Measurements from ENCODE around the gene TACR2.

TACR2 gene

GRCh38 chr10:69418052-69418752 lies 1.5 kb upstream of the TACR2 start:
- no peak for DNase-seq

DNA sequence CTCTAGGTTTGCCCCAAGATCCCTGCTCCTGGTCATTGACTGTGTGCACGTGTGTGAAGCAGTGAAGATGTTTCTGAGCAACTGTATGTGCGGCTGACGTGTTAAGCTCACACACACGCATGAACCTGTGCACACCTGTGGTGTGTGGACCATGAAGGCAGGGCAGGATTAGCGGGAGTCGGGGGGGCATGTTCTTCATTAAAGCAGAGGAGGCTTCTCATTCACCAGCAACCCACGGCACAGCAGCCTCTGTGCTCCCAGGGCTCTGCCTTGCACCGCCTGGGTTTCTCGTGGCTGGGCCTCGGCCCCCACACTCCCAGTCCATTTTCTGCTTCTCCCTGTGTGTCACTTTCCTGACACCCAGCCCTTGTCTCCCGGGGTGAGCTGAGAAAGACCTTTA lies 824 bp upstream of the TACR2 start:
- DNase-seq, result no peak

GRCh38 chr10:69415951-69416350 lies 767 bp downstream of the TACR2 start:
- no peak for DNase-seq

DNA sequence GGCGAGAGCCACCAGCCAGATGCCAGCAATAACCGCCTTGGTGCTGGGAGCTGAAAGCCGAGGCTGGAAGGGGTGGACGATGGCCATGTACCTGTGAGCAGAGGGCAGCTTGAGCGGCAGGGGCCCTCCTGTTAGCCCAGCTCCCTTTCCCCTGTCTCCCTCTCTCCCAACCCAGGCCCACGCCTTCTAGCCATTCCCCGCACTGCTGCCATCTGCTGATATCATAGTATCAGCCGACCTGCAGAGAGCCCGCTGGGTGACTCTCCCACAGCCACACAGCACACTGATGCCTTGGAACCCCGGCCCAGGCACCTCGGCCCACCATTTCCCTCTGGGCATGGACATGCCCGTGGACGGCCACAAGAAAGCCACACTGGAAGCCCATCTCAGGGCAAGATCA lies 1.7 kb downstream of the TACR2 start:
- DNase-seq, result peak; percentile 39

DNA sequence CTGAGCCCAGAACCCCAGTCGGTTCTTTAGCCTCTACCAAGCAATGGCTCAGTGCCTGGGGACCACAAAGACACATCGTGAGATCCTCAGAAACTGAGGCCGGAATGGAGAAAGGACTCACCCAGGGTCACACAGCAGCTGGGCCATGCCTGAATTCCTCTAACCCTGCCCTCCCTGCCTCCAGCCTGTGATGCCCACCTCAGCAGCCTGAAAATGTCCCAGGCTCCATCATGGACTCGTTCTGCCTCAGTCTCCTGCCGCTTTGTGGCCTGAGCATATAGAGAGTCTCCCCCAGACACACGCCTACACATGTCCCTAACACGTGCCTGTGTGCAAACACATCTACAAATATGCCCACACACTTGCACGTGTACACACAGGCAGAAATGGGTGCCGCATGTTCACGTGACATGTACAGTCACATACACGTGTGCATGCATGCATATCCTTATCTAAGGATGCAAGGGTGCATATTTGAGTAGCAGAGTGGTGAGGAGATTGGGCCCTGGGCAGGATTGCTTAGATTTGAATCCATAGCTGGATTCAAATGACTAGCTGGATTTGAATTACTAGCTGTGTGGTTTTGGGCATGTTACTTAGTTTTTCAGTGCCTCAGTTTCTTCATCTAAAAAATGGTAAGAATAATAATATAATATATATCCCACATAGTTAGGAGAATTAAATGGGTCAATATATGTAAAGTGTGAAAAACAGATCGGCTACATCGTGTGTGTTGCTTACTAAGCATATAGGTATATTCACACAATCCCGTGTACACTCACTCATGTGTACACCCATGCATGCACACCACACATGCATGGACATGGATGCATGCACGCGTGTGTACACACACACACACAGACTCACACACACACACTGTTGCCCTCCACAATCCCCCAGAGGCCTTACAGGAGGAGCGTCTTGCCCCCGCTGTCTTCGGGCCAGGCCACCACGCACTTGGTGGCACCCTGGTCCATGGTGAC lies 2.4 kb downstream of the TACR2 start:
- DNase-seq, result no peak

DNA sequence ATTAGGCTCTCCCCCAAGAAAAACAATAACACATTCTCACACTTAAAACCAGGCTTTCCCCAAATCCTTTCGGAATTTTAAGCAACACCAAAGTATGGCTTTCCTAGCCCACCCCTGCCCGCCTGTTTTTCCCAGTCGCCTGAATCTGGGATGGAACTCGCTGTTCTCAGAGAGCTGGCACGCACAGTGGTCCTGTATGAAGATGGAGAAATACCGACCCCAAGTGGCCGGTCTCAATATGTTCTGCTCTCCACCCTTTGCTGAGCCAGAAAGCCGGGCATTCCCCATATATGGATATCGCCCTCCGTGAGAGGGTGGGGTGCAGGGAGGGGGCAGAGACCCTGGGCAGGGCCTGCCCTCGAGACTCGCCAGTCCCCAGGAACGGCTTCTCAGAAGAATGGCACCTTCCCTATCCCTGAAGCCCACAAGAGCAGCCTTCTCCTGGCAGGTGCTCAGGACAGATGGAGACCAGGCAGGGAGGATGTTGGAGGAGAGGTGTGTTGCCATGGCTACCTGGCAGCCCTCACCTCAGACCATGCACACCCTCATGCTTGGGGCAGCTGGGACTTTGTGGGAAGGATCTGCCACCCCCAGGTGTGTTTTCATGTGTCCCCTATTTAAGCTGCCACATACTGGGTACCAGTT lies 3.4 kb downstream of the TACR2 start:
- peak; percentile 83 for DNase-seq

- DNase-seq, result no peak
Measured at GRCh38 chr10:69412232-69412790, 4.4 kb downstream of the TACR2 start.

GRCh38 chr10:69411476-69411875 lies 5.2 kb downstream of the TACR2 start:
- peak; percentile 73 for DNase-seq

DNA sequence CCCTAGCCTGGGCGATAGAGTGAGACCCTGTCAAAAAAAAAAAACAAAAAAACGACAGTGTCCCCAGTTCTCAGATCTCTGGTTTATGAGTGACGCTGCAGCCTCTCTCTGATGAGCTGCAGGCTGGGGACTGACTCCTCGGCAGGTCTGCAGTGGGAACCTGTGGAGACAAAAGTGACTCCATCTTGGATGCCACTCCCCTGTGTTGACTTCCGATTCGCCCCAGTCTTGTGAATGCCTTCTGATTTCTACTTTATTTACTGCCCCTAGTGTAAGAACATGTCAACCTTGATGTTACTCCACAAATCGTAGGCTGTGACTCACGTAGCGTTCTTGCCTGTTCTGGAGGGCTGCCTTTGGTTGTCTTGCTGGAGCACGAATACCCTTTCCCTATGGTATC lies 6.2 kb downstream of the TACR2 start:
- no peak for DNase-seq

DNA sequence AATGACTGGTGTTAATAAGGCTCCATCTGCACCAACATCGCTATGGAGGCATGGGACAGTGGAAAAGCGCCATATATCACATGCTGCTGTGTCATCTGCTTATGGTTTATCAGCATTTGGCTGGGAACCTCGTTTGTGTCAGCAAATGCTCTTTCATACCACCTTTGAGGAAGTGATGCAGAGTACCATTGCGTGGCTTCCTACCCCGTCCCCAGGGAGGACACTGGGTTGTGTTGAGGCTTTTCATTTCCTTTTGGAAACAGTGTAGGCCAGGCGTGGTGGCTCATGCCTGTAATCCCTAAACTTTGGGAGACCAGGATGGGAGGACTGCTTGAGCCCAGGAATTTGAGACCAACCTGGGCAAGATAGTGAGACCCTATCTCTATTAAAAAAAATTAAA lies 6.8 kb downstream of the TACR2 start:
- DNase-seq, result peak; percentile 40

- no peak for DNase-seq
Measured at GRCh38 chr10:69409176-69409495, 7.6 kb downstream of the TACR2 start.

GRCh38 chr10:69408318-69409175 lies 8.2 kb downstream of the TACR2 start:
- DNase-seq, result peak; percentile 97

GRCh38 chr10:69407621-69408301 lies 9.0 kb downstream of the TACR2 start:
- DNase-seq, result peak; percentile 79

GRCh38 chr10:69406816-69407580 lies 9.7 kb downstream of the TACR2 start:
- peak; percentile 25 for DNase-seq

DNA sequence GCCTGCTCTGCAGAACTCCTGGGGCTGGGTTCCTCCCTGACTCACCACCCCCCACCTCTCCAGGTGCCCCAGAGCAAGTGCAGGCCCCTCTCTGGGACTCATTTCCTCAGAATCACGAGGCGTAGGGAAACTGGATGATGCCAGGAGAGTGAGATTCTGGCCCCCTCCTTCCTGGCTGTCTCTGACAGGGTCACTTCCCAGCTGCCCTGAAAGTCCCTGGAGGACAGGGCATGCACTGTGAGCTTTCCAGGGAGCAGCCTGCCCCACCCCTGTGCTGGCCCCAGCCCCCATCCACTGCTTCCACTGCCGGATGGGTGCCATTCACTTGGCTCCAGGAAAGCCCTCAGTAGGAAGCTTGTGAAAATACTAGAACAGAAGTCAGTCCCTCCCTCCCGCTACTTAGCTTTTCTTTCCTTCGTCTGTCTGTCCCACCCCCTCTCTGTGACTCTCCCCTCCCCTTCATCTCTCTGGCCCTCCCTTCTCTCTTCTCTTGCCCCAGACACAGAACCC lies 10.4 kb downstream of the TACR2 start:
- peak; percentile 24 for DNase-seq

- DNase-seq, result no peak
Measured at GRCh38 chr10:69405221-69405620, 11.5 kb downstream of the TACR2 start.

DNA sequence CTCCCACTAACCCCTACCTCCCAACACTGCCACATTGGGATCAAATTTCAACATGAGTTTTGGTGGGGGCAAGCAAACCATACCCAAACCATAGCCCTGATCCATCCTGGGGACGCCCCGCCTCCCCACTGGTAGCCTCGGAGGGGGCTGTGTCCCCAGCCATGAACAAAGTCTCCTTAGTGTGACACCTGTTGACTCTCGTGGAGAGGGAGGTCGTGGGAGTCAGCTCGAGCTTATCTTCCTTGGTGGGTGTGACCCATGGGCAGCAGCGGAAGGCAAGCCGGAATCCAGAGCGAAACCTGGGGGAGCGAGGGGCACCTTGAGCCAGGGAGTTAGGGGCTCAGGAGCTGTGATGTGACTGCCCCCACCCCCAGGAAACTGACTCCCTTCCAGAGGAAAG lies 11.9 kb downstream of the TACR2 start:
- DNase-seq, result no peak

DNA sequence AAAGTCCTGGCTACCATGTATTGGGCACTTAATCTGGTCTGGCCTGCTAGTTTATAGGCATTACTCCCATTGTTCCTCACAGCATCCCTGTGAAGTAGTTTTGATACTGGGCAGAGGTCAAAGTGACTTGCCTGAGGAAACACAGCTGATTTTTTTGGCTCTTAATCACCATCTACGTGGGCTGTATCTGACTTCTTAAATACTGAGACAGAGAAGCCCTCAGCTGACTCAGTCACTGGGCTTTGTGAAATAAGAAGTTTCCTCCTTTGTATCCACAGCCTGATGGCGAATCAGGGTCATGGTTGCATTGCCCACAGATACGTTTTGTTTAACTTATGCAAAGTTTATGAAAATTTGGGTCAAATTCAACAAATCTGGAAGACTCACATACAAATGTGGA lies 13.2 kb downstream of the TACR2 start:
- DNase-seq, result no peak

DNA sequence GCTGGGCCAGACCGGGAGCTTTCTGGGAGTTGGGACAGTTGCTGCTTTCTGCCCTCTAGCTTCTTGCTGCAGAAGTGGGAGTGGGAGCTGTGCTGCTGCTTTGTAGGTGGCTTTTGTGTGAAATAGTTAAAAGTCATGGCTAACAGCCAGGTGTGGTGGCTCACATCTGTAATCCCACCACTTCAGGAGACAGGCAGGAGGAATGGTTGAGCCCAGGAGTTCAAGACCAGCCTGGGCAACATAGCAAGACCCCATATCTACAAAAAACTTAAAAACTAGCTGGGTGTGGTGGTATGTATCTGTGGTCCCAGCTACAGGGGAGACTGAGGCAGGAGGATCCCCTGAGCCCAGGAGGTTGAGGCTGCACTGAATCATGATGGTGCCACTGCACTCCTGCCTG lies 13.7 kb downstream of the TACR2 start:
- DNase-seq, result no peak

DNA sequence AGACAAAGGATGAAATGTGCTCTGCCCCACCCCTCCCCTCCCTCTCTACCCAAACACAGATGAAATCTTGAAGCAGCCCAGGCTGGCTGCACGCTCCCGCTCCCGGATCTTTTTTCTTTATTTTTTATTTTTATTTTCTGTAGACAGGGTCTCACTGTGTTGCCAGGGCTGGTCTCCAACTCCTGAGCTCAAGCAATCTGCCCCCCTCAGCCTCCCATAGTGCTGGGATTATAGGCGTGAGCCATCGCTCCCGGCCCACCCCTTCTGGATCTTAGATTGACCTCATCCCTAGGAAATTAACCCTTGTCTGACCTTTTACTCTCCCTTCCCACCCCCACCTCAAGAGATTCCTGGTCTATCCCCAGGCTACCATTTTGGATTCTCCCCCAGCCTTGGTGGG lies 14.3 kb downstream of the TACR2 start:
- no peak for DNase-seq

DNA sequence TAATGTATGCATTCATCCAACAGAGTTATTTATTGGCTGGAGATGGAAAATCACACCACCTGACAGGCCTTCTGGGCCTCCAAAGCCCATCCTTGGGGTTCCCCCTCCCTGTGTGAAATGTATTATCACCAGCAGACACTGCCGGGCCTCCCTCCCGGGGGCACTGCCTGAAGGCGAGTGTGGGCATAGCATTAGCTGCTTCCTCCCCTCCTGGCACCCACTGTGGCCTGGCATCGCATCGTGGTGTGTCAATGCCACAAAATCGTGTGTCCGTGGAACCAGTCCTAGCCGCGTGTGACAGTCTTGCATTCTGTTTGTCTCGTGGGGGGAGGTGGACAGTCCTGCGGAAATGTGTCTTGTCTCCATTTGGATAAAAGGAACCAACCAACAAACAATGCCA lies 15.3 kb downstream of the TACR2 start:
- no peak for DNase-seq

Data from hematopoietic multipotent progenitor cell treated with erythropoietin and hydrocortisone succinate and interleukin-3 and kit ligand, for 6 days (in vitro differentiated cells).